IPS-NIHi7 (cell line): ENCODE data around the gene STK24.

Source experiments
- DNase-seq: peaks from one replicate; pipeline ENCODE4 v3.0.0; 2012; ENCODE audit warnings: mixed read lengths; ENCODE audit errors: extremely low spot score

Gene STK24

GRCh38 chr13:98510156-98510509 is 66.8 kb downstream of the STK24 start:
- no peak for DNase-seq

- DNase-seq, result no peak
Measured at GRCh38 chr13:98509271-98510155, 67.4 kb downstream of the STK24 start.

GRCh38 chr13:98508685-98509084 is 68.2 kb downstream of the STK24 start:
- DNase-seq, result no peak

GRCh38 chr13:98508280-98508679 is 68.6 kb downstream of the STK24 start:
- DNase-seq, result no peak

- DNase-seq, result peak; percentile 53
Measured at GRCh38 chr13:98507282-98507797, 69.6 kb downstream of the STK24 start.

GRCh38 chr13:98506728-98507230 is 70.1 kb downstream of the STK24 start:
- no peak for DNase-seq

GRCh38 chr13:98506322-98506721 is 70.6 kb downstream of the STK24 start:
- no peak for DNase-seq

GRCh38 chr13:98505217-98505616 is 71.7 kb downstream of the STK24 start:
- DNase-seq, result no peak

GRCh38 chr13:98504371-98504963 is 72.4 kb downstream of the STK24 start:
- DNase-seq, result no peak

GRCh38 chr13:98504029-98504351 is 72.9 kb downstream of the STK24 start:
- no peak for DNase-seq

- DNase-seq, result no peak
Measured at GRCh38 chr13:98503175-98504028, 73.5 kb downstream of the STK24 start.

- DNase-seq, result no peak
Measured at GRCh38 chr13:98500963-98501421, 75.9 kb downstream of the STK24 start.

- DNase-seq, result no peak
Measured at GRCh38 chr13:98496966-98497365, 79.9 kb downstream of the STK24 start.

- no peak for DNase-seq
Measured at GRCh38 chr13:98496479-98496791, 80.5 kb downstream of the STK24 start.

- peak; percentile 29 for DNase-seq
Measured at GRCh38 chr13:98495627-98496478, 81.1 kb downstream of the STK24 start.

GRCh38 chr13:98494769-98495168 is 82.1 kb downstream of the STK24 start:
- no peak for DNase-seq

- DNase-seq, result no peak
Measured at GRCh38 chr13:98493042-98493712, 83.7 kb downstream of the STK24 start.

GRCh38 chr13:98492335-98493041 is 84.4 kb downstream of the STK24 start:
- peak; percentile 38 for DNase-seq

- DNase-seq, result no peak
Measured at GRCh38 chr13:98490866-98491265, 86.0 kb downstream of the STK24 start.
